Mucosa of gallbladder (tissue), 1 donor: ENCODE results near the gene AIF1L. TPM values are rescaled to one million over a fixed set of nuclear protein-coding genes. Genes with fewer than 3 reads are reported as not detected.
A peak's percentile ranks its signal among the peaks of the same experiment; 100 is the strongest.
"Not testable (repeated sequence)": the region's sequence is repeated elsewhere in the genome, so short reads cannot be mapped to it uniquely, and the experiment has no call there.

Experiments
- DNase-seq: peaks from one replicate; pipeline ENCODE4 v3.0.0-alpha.2; 2020; ENCODE audit warnings: low spot score
- total RNA-seq: library from RNA; stranded (reverse); gene quantifications from one replicate; pipeline ENCODE4 v1.2.1, GENCODE V29; 2021
- donor health status: DM: no; HTN: no; CAD: no.

The AIF1L gene
- total RNA-seq, 1 donor from 2014 or later, result 7.0 TPM

DNA sequence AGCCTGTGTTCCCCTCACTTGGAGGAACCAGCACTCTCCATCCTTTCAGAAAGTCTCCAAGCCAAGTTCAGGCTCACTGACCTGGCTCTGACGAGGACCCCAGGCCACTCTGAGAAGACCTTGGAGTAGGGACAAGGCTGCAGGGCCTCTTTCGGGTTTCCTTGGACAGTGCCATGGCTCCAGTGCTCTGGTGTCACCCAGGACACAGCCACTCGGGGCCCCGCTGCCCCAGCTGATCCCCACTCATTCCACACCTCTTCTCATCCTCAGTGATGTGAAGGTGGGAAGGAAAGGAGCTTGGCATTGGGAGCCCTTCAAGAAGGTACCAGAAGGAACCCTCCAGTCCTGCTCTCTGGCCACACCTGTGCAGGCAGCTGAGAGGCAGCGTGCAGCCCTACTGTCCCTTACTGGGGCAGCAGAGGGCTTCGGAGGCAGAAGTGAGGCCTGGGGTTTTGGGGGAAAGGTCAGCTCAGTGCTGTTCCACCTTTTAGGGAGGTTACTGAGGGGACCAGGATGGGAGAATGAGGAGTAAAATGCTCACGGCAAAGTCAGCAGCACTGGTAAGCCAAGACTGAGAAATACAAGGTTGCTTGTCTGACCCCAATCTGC is 24.4 kb downstream of the AIF1L start:
- no peak for DNase-seq

DNA sequence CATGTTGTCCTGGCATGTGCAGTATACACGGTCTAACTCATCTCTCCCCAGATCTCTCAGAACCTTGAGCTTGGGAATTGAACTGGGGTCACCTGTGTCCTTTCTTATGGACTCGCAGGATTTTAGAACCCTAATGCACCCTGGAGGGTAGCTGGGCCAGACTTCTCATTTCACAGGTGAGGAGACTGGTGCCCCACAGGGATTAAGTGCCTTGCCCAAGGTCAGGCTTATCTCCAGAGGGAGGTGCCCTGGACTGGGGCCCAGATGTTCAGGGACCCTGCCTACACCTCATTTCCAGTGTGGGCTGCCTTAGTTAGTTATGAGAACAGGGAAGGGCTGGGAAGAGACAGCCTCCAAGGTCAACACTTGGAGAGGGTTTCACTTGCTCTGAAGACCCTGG is 25.0 kb downstream of the AIF1L start:
- DNase-seq, result no peak

DNA sequence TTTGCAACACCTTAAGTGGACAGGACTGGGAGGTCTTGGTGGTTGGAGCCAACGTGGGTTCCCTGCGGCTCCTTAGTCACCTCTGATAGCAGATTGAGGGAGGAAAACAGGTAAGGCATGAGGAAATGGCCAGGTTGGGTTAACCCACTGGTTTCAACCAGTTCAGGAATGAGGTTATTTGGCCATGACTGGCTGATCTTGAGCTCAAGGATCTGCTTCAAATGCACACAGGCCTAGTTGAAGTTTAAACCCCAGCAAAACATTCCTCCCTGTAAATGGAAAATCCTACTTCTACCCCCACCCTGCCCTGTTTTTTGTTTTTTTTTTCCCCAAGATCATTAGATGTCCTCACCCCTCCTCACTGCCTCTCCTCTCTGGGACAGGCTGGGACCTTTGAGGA is 25.8 kb downstream of the AIF1L start:
- no peak for DNase-seq

DNA sequence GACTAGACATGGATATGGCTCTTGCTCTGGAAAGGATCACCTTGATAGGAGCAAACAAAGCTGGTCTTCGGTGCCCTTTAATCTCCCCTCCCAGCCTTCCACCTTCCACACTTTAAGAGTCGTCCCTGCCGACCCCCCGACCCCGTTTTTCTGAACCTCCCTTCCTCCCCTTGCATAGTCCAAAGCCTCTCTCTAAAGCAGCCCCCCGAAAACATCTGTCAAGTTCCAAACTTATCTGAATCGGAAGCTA is 28.6 kb downstream of the AIF1L start:
- no peak for DNase-seq

DNA sequence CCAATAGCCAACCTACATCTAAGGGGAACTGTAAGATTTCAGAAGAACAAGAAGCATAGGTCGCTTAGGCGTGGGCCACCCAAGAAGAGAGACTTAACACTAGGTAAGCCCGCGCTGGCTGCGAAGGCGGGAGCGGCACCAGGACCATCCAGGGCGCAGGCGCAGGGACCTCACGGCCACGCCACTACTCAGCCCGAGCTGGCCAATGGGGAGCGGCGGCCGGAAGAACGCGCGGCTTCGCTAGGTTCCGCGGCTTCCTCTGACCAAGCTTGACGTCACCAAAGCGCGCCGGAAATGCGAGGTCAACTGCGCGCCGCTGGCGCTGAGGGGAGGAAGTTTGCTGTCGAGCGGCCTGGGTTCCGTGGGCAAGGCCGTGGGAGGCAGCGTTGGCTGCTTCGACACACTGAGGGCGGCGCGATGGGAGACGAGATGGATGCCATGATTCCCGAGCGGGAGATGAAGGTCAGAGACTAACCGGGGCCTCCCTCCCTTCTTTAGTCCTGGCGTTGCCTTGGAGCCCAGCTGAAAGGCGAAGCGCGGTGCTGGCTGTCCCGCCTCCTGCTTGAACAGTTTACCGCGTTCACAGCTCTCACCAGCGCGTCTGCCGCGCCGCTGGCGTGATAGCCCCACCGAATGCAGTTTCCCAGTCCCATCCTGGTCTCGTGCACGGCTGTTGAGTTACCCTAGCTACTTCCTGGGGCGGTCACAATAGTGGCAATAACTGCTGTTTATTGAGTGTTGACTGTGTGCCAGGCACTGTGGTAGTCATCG is 29.1 kb downstream of the AIF1L start, which contains the start of gene NUP214:
Gene NUP214 (plus strand): TSS at position 299 of the 771 bp plus-strand sequence. CDS start 119 bp downstream, at position 418.
- peak; percentile 99 for DNase-seq

DNA sequence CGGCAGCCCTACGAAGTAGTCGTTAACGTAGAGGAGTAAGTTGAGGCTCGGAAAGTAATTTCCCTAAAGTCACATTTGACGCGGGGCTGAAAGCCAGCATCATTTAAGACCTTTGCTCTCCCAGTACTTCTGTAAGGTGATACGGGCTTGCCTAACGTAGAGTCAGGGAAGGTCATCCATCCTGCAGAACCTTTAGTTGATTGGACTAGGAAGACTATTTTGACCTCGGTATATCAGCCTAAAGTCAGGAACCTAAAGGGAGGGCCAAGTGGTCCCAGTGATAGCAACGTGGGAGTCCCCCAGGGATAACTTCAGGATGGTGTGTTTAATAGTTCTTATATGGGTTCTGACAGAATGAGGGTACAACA is 29.7 kb downstream of the AIF1L start:
- no peak for DNase-seq

DNA sequence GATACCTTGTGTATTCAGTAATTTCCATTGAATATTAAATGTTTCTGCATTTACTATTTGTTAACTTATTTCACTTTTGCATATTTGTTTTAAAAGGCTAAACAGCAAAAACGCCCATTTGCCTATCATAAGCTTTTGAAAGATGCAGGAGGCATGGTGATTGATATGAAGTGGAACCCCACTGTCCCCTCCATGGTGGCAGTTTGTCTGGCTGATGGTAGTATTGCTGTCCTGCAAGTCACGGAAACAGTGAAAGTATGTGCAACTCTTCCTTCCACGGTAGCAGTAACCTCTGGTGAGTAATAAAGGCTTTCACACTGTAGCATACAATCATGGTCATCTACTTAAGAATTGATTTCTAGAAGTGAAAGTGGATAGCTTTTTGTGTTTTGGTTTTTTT is 32.9 kb downstream of the AIF1L start:
- DNase-seq, result no peak

DNA sequence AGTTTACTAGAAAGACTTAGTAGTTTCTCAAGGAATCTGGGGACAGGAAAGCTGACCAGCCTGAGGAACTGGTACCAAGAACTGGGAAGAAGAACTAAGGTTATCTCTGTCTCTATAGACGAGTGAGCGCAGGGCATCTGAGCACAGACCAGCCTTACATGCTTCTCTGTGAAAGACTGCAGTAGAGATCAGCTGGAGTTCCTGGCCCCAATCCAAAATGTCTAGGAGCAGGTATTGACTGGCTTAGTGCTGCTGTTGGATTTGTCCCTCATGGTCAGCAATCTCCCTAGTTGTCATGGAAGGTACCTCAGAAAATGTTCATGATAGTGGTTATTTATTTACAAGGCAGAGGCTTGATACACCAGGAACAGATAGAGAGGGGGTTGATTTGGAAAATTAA is 42.3 kb downstream of the AIF1L start:
- DNase-seq, result no peak

DNA sequence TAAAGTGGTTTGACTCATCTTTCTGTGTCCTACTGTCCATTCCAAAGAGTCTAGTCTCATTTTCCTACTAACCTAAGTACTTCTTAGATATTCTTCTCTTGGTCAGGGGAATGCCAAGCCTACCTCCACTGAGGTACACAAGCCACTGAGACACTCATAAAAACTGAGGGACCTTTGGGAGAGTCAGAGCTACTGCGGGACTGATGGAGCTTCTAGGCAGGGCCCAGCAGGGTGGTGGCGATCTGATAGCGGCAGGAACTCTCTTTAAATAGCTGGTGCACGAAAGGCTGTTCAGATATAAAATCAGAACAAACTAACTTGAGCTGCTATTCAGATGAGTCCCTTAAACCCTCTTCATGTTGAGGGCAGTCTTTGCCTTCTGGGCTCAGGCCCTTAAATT is 43.8 kb downstream of the AIF1L start:
- DNase-seq, result no peak

DNA sequence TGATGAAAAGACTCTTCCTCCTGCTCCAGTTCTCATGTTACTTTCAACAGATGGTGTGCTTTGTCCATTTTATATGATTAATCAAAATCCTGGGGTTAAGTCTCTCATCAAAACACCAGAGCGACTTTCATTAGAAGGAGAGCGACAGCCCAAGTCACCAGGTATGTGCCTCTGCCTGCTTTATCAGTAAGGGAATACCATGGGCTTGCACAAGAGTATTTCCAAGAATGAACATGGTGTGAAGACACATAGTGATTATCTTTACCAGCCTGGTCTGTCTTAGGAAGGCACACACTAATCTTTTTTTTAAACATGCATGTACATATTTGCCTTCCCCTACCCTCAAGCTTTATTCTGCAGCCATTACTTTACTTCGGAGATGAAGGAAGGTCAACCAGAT is 44.2 kb downstream of the AIF1L start:
- no peak for DNase-seq

DNA sequence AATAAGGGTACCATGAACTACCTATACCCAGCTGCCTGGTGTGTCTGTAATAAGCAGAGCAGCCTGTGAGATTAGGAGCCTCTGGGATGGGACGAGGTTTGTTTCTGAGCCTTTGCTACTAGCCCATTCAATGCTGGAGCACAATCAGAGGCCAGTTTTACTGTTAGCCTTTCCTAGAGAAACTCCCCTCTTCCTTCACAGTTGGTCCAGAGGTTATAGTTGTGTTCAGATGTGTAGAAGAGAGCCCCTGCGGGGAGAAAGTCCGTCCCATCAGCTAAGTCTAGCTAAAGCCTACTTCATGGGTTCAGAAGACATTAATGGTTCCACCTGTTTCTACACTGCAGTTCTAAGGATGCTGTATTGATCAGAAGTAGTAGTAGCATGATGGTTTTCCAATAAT is 45.8 kb downstream of the AIF1L start:
- no peak for DNase-seq

DNA sequence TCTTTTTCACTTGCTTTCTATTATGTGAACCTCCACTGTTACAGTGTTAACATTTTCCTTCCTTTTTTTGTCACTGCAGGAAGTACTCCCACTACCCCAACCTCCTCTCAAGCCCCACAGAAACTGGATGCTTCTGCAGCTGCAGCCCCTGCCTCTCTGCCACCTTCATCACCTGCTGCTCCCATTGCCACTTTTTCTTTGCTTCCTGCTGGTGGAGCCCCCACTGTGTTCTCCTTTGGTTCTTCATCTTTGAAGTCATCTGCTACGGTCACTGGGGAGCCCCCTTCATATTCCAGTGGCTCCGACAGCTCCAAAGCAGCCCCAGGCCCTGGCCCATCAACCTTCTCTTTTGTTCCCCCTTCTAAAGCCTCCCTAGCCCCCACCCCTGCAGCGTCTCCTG is 47.9 kb downstream of the AIF1L start:
- DNase-seq, result no peak

DNA sequence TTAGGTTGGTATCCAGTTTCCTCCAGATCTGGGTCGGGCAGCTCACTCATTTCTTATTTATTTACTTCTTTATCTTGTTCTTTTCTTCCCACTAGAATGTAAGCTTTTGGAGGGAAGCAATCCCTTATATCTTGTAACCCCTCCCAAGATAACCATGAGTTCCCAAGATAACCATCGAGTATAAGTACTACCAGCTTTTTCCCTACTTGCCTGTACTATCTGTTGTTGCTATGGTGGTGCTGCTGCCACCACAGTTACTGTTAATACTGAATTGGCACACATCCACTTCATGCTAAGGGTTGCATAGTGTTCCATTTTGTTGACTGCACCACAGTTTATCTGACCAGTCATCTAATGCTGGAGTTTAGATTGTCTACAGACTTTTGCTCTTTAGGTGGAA is 48.9 kb downstream of the AIF1L start:
- no peak for DNase-seq

DNA sequence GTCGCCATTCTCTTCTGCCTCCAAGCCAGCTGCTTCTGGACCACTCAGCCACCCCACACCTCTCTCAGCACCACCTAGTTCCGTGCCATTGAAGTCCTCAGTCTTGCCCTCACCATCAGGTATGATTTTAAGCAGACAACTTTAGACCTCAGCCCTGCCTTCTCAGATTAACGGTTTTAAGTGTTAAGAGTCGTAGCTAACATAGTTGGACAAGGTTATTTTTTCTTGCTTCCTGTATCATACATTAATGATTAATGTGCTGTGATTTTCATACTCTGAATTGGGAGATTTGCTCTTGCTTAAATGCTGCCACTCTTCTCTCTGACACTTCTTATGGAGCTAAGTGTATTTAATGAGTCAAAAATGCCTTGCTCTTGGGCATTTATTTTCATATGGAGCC is 49.9 kb downstream of the AIF1L start:
- DNase-seq, result no peak

DNA sequence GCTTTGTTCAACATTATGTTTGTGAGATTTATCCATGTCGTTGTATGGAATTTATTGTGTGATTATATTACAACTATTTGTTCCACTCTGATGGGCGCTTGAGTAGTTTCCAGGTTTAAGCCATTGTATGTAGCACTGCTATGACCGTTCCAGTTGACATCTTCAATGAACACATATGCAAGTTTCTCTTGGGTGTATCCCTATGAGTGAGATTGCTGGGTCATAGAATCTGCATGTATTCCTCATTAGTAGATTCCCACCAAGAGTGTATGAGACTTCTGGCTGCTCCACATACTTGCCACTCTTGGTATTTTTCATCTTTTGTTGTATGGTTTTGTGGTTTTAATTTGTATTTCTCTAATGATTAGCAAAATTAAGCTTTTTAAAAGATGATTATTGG is 51.9 kb downstream of the AIF1L start:
- no peak for DNase-seq

DNA sequence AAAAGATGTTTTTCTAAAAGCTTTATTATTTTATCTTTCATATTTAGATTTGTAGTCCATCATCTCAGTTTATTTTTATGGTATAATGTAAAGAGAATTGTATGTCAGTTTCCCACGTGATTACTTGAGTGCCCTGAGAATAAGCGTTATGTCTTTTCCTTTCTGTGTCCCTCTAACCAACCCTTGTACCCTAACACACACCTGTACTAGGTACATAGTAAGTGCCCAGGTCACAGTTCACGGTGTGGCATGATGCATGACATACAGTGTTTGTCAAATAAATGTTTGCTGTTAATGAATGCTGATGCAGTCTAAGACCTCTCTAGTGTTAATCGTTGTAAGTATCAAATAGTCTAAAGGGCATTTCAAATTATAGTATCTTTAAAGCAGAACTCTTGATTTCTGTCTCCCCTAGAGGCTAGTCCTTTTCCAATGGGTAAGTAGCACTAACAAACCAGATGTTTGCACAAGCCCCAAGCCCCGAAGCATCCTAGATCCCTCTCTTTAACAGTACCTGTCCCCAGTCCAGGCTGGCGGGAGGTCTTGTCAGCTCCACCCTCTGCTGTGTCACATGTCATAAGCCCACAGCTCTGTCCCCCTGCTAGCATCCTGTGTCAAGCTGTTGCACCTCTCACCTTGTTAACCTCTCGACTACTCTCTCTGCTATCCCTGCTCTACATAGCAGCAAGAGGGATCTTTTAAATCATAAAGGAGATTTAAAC is 52.8 kb downstream of the AIF1L start:
- no peak for DNase-seq

DNA sequence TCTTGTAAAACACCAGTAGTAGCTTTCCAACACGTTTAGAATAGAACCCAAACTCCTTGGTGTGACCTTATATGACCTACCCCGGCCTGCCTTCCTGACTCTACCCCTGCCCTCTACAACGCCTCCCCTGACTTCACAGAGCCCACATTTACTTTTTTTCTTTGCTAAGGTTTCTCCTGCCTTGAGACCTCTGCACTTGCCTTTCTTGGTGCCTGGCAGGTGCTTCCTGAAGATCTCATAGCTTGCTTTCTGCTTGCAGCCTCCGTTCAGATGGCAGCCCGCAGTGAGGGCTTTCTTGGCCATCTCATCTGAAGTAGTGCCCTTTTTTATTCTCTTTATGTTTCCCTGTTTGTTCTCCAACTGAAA is 53.3 kb downstream of the AIF1L start:
- no peak for DNase-seq

DNA sequence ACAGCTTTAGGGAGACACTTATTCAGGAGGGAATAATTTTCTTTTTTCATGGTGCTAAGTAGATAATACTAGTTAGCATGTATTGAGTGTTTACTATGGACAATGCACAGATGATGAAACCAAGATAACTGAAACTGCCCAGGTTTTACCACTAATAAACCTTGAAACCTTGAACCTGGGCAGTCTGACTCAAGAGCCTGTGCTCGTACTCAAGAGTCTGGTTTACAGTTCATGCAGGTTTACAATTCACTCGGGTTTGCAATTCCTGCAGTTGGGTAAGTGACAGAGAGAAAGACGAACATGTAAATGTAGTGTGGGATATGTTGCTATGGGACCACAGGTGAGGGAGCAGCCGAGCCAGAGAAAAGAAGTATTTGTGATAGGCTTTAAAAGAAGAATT is 57.3 kb downstream of the AIF1L start:
- DNase-seq, result no peak

DNA sequence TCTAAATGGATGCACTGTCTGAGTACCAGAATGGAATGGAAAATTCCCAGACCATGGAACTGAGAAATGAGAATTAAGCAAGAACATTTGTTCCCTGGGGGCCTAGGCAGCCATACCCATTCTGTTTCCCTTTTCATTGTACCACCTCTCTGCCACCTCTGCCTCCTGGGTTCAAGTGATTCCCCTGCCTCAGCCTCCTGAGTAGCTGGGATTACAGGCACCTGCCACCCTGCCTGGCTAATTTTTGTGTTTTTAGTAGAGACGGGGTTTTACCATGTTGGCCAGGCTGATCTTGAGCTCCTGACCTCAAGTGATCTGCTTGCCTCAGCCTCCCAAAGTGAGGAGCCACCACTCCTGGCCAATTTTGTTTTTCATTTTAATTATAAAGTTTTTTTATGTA is 62.3 kb downstream of the AIF1L start:
- DNase-seq, result not testable (repeated sequence)

DNA sequence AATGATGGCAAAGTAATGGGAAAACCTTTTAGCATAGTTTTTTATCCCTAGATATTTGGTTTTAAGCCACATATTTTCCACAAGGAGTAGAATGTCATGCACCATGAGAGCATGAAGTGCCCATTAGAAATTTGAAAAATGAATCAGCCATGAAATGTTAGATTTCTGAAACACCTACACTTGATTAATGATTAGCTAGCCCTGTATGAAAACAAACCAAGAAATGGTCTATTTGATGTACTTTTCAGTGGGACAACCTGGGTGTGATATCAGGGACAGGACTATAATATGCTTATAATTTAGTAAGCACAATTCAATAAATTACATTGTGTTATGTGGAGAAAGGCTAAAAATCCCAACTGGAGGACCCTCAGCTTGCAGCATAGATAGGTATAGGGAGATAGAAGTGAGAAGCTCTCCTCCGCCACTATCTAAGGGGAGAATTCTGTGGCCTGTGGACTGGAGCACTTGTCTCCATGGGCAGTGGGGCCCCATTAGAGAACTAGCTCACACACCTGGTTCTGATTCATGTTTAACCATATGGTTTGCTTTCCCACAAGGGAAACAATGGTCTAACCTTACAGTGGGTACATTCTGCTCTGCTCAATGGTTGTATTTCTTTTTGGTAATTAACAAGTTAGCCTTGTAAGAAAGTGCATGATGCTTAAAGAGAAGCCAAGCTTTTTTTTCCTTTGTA is 64.2 kb downstream of the AIF1L start:
- no peak for DNase-seq

DNA sequence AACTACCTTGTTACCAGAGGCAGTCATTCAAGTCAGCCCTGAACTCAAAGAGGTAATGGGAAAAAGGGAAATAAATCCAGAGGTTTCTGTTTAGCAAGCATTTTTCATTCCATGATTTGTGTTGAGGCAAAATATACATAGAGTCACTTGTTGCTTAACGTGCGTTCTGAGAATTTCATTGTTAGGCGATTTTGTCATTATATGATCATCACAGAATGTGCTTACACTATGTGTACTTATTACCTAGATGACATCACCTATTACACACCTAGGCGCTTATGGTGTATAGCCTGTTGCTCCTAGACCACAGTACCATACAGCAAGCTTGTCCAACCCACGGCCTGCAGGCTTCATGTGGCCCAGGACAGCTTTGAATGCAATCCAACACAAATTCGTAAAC is 65.3 kb downstream of the AIF1L start:
- no peak for DNase-seq

DNA sequence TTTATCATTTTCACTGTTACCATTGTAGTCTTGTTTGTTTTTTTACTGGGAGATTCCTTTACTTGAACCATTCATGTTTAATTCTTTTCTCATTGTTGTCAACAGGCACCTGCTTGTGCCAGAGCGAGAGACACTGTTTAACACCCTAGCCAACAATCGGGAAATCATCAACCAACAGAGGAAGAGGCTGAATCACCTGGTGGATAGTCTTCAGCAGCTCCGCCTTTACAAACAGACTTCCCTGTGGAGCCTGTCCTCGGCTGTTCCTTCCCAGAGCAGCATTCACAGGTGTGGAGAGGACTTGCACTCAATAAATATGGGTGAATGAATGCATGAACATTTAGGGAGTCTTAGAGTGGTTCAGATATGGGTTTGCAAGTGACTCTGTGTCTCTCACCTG is 66.6 kb downstream of the AIF1L start:
- no peak for DNase-seq

DNA sequence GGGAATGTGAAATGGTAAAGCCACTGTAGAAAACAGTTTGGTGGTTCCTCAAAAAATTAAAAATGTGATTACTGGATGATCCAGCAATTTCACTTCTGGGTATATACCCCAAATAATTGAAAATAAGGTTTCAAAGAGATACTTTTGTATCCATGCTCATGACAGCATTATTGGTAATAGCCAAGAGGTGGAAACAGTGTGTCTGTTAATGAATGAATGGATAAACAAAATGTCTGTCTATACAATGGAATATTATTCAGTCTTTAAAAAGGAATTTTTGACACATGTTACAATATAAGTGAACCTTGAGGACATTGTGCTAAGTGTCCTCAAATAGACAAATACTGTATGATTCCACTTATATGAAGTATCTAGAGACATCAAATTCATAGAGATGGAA is 69.2 kb downstream of the AIF1L start:
- DNase-seq, result no peak
